ENCODE measurements around the gene NSG1.
"Not testable (repeated sequence)": the region's sequence is repeated elsewhere in the genome, so short reads cannot be mapped to it uniquely, and the experiment has no call there.

- TF ChIP-seq, protein P1, sequence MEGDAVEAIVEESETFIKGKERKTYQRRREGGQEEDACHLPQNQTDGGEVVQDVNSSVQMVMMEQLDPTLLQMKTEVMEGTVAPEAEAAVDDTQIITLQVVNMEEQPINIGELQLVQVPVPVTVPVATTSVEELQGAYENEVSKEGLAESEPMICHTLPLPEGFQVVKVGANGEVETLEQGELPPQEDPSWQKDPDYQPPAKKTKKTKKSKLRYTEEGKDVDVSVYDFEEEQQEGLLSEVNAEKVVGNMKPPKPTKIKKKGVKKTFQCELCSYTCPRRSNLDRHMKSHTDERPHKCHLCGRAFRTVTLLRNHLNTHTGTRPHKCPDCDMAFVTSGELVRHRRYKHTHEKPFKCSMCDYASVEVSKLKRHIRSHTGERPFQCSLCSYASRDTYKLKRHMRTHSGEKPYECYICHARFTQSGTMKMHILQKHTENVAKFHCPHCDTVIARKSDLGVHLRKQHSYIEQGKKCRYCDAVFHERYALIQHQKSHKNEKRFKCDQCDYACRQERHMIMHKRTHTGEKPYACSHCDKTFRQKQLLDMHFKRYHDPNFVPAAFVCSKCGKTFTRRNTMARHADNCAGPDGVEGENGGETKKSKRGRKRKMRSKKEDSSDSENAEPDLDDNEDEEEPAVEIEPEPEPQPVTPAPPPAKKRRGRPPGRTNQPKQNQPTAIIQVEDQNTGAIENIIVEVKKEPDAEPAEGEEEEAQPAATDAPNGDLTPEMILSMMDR (IDR thresholded peaks at IDR 0.05): not testable (repeated sequence)
- TF ChIP-seq POLR2A (IDR thresholded peaks at IDR 0.05): not testable (repeated sequence)
Measured at GRCh38 chr4:4348585-4348984, 38.3 kb upstream of the NSG1 start.
